Measurements from ENCODE around the gene YIF1A.

The YIF1A gene

GRCh38 chr11:66288671-66289547 lies at the start of gene YIF1A:
TSS of gene YIF1A (minus strand) at chr11:66289143. CDS start at chr11:66288985, 158 bp downstream.
- DNase-seq (ENCODE audit: low read depth, low spot score), result peak; percentile 97

- no peak for DNase-seq (ENCODE audit: low read depth, low spot score)
These were observed 48.4 kb upstream of the YIF1A start for GRCh38 chr11:66337103-66337899.

GRCh38 chr11:66336234-66337102 lies 47.5 kb upstream of the YIF1A start, which contains the start of gene RIN1:
TSS of gene RIN1 (minus strand) at chr11:66336434. CDS start at chr11:66336402, 32 bp downstream.
- DNase-seq (ENCODE audit: low read depth, low spot score), result no peak

GRCh38 chr11:66335531-66336233 lies 46.7 kb upstream of the YIF1A start:
- no peak for DNase-seq (ENCODE audit: low read depth, low spot score)

GRCh38 chr11:66334605-66335442 lies 45.9 kb upstream of the YIF1A start:
- no peak for DNase-seq (ENCODE audit: low read depth, low spot score)

- no peak for DNase-seq (ENCODE audit: low read depth, low spot score)
These were observed 45.1 kb upstream of the YIF1A start for GRCh38 chr11:66333896-66334604.

- DNase-seq (ENCODE audit: low read depth, low spot score), result no peak
These were observed 44.4 kb upstream of the YIF1A start for GRCh38 chr11:66333220-66333877.

- no peak for DNase-seq (ENCODE audit: low read depth, low spot score)
These were observed 43.7 kb upstream of the YIF1A start for GRCh38 chr11:66332371-66333219.

GRCh38 chr11:66331542-66332370 lies 42.8 kb upstream of the YIF1A start:
- DNase-seq (ENCODE audit: low read depth, low spot score), result no peak

- no peak for DNase-seq (ENCODE audit: low read depth, low spot score)
These were observed 42.0 kb upstream of the YIF1A start for GRCh38 chr11:66330931-66331330.

- no peak for DNase-seq (ENCODE audit: low read depth, low spot score)
These were observed 40.3 kb upstream of the YIF1A start for GRCh38 chr11:66329165-66329673.

- DNase-seq (ENCODE audit: low read depth, low spot score), result peak; percentile 71
These were observed 39.6 kb upstream of the YIF1A start for GRCh38 chr11:66328302-66329144.

GRCh38 chr11:66328031-66328301 lies 39.0 kb upstream of the YIF1A start:
- no peak for DNase-seq (ENCODE audit: low read depth, low spot score)

GRCh38 chr11:66327171-66328030 lies 38.5 kb upstream of the YIF1A start:
- no peak for DNase-seq (ENCODE audit: low read depth, low spot score)
